RCC 7860 (cell line): ENCODE results near the gene RRAD.

Source experiments
- DNase-seq: peaks from one replicate; pipeline ENCODE4 v3.0.0-alpha.2; 2015; ENCODE audit warnings: low spot score
- FAIRE-seq: peaks from 2 replicates; lab custom pipeline; 2012; peaks lifted over from hg19 to GRCh38; lab: Jason Lieb, UNC

Gene RRAD

DNA sequence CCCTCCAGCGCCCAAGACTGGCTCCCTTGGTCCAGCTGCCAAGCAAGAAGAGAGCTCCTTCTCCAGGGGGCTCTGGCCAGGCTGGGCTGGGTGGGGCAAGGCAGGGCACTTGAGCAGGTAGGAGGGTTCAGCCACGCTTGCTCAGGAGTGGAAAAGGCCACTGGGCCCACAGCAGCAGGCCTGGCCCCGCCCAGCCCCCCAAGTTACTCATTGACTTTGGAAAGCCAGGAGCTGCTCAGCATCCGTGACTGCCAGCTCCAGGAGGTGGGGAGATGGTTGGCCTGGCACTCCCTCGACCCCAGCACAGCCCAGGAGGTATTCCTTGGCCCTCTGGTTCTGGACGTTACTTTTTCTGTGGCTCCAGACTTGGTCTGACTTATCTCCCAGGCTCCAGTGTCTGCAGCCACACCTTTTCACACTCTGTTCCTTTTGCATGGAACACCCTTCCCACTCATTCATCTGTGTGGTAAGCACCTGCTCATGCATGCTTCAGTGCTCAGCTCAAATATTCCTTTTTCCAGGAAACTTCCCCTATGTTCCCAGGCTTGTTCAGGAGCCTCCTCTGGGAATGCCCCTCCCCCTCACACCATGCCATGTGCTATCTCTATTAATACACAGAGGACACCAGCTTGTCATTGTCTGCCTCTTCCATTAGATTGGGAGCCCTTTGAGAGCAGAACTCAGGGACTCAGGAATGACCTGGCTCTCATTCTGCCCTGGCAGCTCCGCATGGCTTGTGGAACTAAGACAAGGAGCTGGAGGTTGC, 6.3 kb downstream of the RRAD start, which contains the start of gene CDH16:
CDH16 (minus strand) TSS at position 83 of the 766 bp plus-strand sequence. CDS start 820 bp downstream, outside the sequence.
- DNase-seq = peak; percentile 88
- peak; percentile 93 for FAIRE-seq

DNA sequence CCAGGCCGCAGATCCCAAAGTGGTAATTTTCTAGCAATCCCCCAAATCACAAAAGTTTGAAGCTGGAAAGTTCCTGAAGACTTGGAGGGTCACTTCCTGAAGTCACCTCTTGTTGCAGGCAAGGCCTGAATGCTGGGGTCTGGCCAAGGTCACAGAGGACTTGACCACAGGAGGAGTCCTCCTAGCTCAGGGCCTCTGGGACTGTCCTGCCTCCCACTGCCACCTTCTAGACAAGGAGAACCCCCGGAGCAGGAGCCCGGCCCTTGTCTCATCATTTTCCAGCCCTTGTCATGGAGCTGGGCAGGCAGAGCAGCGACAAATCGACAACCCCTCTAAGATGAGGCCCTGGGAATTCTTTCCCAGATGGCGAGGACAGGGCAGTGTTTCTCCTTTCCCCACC, 7.0 kb downstream of the RRAD start:
- no peak for FAIRE-seq
- no peak for DNase-seq

DNA sequence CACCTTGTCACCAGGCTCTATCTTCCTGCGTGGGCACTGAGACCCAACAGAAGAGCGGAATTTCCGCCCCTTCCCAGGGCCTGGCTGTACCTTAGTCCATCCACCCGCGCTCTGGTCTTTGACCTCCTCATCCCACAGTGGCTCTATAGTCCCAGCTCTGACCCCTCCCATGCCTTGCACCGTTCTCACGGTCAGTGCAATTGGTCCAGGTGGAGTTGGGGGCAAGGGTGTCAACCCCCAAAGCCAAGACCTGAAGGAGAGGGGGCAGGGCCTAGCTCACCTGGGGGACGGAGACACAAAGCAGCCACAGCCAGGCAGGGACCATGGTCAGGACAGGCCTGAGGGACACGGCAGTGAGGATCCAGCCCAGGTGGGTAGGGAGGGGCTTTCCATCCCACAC, 7.6 kb downstream of the RRAD start:
- DNase-seq = no peak
- FAIRE-seq = no peak

DNA sequence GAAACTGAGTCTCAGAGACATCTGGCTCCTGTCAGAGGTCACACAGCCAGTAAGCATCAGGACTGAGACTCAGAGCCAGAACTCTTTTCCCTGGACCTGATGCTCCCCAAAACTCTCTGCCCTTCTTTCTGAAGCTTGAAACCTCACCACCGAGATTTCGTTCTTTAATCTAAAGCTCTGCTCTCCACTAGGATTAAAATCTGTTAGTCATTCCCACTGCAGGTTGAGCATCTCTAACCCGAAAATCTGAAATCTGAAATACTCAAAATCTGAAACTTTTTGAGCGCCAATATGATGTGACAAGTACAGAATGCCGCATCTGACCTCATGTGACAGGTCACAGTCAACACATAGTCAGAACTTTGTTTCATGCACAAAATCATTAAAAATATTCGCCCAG, 8.8 kb downstream of the RRAD start:
- FAIRE-seq = no peak
- no peak for DNase-seq

DNA sequence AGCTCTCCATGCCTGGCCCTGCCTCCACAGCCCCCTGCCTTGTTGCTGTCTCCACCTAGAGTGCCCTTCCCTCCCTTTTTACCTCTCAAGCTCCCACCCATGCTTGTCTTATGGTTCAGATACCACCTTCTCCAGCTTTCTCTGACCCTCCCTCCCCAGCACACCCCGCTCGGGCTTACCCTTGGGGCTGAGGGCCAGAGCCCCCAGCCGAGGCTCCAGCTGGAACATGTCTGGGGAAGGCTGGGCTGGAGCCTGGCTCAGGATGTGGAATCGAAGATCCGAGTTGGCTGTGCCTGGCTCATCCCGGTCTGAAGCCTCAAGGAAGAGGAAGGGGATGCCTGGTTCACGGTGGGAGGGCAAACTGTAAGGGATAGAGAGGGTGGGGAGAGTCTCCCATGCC, 10.3 kb downstream of the RRAD start:
- FAIRE-seq (no peak), DNase-seq (no peak)

DNA sequence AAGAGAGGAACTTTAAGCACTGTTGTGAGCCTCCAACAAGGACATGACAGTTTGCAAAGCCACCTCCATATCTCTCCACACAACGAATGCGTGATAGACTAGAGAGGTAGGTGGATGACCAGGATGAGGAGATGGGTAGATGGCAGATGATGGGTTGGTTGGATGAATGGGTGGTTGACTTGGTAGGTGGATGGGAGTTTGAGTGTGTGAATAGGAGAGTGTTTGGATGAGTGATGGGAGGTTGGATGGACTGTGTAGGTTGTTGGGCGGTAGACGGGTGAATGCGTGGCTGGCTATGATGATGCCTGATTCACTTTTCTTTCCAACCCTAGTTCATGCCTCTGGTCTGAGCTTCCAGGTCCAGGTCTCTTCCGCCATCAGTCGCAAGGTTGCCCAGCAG, 10.8 kb downstream of the RRAD start:
- FAIRE-seq (no peak), DNase-seq (no peak)

DNA sequence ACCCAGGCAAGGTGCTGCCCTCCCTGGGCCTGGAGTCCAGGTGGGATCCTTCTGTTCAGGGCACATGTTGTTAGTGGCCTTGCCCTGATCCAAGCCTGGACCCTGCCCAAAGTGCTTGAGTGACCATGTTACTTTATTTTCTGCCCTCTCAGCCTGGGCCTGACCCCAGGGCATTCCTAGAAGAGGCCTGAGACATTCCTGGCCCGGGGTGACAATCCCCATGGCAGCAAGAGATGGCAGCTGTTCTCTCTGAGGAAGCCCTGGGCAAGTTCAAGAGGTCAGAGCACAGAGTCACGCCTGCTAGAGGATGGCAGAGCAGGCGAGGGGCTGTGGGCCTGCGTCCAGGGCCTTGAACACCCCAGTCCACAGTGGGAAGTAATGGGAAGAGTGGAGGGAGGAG, 11.6 kb downstream of the RRAD start:
- DNase-seq (no peak), FAIRE-seq (no peak)

DNA sequence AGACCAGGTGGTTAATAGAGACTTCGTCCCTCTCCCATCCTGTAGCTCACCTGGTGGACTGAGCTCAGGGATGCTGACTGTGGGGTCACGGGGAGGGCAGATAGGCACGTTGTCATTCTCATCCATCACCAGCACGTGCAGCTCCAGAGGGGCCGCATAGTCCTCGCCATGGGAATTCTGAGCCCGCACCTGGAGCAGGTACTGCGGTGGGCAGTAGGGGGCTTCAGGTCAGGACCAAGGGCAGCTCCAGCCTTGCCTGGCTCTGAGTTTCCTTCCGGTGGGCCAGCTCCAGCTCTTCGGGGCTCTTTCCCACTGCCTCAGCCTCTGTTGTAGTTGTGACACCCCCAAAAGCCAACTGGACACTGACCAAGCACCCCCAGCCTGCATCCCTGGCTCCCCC, 12.3 kb downstream of the RRAD start:
- no peak for DNase-seq
- FAIRE-seq = no peak

DNA sequence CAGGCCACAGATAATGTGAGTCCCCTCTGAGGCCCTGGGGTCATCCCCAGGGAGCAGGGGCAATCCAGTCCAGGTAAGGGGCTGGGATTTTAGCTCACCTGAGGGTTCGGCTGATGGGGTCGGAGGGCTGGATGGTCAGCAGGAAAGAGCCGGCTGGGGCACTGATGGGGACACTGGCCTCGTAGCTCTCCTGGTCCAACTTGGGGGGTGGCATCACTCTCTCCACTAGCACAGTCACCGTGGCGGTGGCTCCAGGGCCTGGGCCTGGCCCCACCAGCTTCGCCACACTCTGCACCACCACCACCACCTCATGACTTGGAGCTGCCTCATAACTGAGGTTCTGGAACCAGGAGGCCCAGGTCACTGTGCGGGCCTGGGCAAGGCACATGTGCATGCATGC, 13.5 kb downstream of the RRAD start:
- DNase-seq = no peak
- no peak for FAIRE-seq

DNA sequence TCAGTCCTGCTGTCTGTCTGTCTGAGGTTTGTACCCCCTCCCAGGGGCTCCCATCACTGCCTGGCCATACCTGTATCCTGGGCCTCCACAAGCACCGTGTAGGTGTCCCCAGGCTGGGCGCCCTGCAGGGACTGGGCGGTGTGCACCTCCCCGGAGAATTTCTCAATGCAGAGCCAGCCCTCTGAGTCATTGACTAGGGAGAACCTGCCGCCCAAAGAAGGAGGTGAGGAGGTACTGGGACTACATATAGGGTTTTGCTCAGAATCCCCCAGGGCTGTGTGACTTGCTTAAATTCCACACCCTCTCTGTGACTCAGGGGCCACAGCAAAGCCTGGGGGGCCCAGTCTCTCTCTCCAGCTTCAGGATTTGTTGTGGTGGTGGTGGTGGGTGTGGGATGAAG, 14.2 kb downstream of the RRAD start:
- DNase-seq = no peak
- FAIRE-seq = no peak

DNA sequence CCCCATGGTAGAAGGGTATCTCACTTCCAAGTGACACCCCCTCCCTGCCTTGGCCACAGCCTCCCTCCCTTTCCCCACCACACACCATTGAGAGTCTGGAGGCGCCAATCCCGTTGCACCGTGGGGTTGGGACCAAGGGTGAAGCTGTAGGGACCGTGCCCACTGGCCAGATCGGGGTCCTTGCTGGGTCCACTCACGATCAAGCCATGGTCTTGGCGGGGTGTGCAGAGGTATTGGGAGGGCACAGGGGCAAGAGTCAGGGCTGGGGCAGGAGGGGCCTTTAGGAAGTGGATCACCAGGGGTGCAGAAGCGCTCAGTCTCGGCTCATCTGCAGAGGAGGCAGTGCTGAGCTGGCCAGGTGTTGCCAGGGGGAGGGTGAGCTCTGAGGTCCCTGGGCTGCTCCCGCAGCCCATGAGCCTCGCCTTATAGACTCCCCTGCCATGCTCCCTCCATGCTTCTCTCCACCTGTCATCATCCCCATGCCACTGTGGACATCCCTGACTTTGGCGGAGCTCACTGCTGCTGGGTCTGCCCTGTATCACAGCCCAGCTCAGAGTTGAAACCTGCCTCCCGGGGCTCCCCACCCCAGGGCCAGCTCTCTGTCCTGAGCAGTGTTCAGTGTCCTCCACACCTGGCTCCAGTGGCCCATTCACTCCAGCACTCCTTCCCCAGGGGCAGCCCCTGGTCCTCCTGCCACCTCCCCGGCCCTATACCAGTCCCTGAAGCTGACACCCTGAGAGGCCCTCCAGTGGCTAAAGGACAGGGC, 15.0 kb downstream of the RRAD start:
- FAIRE-seq (no peak), DNase-seq (no peak)

DNA sequence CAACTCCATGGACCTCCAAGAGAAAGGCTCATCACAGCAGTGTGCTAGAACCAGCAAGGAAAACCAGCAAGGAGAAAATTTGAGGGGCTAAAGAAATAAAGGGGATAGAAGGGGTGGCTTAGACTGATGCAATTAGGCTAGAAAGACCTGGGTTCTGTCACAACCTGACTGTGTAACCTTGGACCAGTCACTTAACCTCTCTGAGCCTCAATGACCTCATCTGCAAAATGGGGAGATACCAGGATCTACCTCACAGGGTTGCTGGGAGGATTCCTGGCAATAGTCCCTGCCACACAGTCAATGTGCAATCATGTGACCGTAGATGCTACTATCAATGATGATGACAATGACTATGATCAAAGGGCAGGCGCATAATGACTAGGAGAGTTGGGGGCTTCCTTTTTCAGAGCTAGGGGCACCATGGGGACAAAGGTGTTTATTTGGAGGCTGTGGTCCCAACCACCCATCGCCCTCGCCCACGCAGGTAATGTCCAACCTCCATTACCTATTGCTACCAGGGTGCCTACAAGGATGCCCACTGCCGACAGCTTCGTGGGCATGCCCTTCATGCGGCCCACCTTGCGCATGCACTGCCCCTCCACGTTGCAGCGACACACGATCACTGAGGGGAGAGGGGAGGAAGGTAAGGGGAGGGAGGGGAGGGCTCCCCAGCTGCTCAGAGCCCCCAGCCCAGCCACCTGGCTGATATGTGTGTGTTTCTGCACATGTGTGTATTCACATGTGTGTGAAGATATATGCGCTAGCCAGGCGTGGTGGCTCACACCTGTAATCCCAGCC, 16.4 kb downstream of the RRAD start:
- FAIRE-seq (no peak), DNase-seq (no peak)

DNA sequence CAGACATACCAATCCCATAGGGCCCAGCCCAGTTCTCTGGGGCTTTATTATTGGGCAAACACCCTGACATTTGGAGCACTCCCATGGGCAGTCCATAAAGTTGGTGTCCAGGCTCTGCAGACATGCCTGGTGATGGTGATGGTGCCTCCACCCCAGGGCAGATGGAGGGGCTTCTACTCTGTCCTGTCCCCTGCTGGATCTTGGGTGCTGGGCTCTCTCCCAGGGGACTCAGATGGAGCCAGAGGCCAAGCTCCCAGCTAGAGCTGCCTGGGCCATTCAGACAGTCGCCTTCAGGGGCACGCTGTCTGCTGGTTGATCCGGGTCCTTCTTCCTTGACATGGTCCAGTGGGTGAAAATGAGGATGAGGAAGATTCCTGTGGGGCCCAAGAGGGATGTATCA, 17.2 kb downstream of the RRAD start:
- no peak for FAIRE-seq
- DNase-seq = no peak

DNA sequence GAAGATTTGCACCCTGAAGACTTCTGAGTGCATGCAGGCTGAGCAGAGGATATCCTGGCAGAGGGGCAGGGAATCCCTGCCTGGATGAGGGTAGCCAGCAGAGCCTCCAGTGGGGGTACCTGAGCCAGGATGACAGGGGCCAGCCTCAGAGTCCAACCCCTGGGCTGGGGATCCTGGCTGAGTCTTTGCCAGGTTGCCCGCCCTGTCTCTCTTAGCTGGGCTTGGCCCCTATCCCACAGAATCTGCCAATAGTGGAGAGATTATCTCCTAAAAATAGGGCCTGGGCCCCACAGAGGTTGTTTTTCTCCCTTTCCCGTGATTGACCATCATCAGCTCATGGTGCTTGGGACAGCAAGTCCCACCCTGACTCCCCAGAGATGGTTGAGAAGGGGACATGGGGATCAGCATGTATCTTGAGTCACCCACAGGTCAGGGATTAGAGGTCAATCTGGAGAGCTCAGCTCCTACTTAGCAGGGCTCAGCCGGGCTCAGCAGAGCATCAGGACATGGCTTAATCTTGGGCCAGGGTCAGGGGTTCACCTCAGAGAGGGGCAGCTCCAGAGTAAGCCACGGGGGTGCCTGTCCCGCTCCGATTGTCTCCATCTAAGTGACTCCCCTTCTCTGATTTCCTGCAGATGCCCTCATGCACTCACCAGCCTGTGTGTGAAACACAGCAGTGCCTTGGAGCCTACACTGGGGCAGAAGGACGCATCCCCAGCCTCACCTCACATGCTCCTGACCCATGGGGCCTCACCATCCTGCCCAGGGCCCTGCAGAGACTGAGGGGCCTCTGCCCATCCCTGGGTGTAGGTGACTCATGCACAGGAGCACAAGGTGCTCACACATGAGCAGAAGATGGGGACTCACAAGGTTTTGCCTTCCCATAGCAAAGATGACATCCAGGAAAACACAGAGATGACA, 18.2 kb downstream of the RRAD start:
- no peak for FAIRE-seq
- DNase-seq = no peak

DNA sequence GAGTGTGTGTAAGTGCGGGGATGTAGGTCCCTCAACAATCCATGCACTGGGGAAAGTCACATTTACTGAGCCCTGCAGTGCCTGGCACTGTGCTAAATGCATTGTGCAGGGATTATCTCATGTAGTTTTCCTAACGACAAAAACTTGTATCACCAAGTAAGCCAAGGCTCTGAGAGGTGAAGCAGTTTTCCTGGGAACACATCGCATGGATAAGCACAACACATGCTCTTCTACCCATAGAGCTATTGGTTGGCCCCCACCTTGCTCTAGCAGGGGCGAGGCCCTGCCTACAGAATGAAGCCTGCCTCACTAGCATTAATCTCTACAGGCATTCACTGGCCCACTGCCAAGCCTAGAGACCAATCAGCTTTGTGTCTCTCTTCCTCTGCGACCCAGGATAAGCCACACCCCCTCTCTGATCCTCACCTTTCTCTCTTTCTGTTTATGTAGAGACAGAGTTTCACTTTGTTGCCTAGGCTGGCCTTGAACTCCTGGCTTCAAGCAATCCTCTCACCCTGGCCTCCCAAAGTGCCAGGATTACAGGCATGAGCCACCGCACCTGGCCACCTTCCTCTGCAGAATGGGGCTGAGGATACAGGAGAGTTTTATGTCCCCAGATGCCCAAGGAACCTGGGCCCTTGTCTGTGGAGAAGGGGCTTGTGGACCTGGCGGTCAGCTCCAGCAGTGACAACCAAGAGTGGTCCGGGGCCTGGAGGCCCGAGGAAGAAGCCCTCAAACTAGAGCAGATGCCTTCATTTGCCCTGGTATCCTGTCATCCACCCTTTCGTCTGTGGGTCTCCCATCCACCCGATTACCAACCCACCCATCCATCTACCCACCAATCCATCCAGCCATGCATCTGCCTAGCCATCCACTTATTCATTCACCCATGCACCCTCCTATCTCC, 19.4 kb downstream of the RRAD start:
- no peak for FAIRE-seq
- no peak for DNase-seq

DNA sequence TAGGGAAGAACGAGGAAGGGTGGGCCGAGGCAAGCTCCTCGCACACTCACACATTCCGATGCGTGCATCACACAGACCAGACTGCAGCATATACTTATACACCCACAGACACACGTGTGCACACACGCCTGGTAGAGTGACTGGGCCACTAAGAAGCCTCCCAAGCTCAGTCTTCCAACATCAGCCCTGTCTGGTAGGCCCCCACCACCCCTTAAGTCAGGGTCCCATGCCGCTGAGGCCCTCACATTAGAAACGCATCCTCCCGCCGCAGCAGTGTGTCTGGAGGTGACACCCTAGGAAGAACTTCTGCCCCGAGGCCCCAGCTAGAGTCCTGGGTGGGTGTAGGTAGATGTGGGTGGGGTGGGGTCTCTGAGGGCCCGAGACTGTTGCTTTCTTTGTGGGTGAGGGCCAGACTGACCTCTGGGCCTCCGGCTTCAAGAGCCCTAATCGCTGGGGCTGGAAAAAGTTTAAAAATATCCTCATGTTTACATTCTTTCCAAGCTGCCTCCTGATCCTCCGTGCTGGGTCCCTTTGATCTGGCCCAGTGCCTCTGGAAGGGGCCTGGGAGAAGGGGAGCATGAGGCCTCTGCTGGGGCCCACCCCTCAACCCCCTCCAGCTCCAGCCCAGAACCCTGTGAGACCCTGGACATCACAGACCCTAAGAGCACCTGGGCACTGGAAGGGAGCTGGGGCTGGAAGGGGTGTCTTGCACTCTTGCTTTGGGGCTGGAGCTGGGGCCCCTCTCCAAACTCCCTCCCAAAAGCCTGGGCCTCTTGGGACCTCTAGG, 20.3 kb downstream of the RRAD start:
- FAIRE-seq (no peak), DNase-seq (no peak)

DNA sequence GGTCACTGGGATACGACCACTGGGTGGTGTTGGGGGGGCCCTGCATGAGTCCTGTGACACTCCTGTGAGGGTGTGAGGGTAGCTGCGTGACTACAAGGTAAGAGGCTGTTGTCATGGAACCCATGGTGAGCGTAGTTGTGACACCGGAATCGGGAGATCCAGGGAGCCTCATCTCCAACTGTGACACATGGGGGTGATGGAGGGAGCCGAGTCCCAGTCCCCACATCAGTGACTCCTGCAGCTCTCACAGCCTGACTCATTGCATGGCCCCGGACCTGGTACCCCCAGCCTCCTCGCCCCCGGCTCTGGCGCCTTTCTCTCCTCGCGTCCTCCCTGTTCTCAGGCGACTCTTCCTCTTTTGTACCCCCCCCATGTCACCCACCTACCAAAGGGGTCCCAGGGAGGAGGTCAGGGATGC, 20.9 kb downstream of the RRAD start:
- FAIRE-seq = no peak

DNA sequence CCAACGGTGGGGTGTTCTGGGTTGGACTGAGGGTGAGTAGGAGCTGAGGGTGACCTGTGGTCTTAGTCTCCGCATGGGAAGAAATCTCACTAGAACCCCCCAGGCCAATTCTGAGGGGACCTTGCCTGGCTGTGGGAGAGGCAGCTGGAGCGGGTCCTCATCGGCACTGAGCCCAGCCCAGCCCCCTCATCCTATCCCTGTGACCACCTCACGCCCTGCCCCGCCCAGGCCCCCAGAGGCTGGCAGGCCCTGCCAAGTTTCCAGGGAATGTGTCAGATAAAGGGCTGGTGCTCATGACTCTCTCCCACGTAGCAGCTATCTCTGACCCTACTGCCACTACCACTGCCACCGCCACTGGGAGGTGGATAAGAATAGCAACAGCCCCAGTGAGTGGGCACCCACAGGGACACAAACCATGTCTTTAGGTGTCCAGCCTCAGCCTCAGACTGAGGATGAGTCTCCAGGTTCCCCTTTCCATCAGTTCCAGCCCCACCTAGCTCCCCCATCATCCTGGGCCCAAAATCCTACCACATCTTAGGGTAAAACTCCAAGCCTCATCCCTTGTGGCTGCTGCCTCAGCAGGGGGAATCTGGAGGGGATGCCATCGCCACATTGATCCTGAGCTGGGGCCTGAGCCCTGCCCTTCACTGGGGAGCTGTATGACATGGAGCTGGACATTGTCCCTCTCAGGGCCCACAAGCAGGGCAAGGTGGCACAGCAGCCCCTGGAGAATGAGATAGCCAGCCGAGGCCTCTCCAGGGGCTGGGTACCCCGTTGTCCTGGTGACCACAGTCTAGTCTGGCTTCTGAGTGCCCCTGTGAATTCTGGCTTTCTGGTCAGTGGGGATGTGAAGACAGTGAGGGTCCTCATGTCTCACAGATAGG, 21.5 kb downstream of the RRAD start:
- no peak for FAIRE-seq
- DNase-seq = no peak

More for the DNA sequence above, 20.9 kb downstream of the RRAD start:
- no peak for DNase-seq
